Neural cell (in vitro differentiated cells): ENCODE results near the gene CST8. TPM values are rescaled to one million over a fixed set of nuclear protein-coding genes. Genes with fewer than 3 reads are reported as not detected.
"Not testable (repeated sequence)": the region's sequence is repeated elsewhere in the genome, so short reads cannot be mapped to it uniquely, and the experiment has no call there.

ENCODE experiments used
- H2AFZ ChIP-seq: fragments of 200-600, 300-800 bp; sonication (generic), shearing (Covaris generic); 2 replicates; pipeline ENCODE4 v1.6.0; 2014; ENCODE audit warnings: low read depth, mild to moderate bottlenecking, antibody characterized with exemption, low read length, moderate library complexity
- H3F3A ChIP-seq: fragments of 200-600 bp; shearing (Covaris generic); 2 replicates; pipeline ENCODE4 v1.6.1; 2016; ENCODE audit warnings: mild to moderate bottlenecking, moderate library complexity, mixed read lengths, antibody characterized with exemption, low read length; ENCODE audit not compliant: insufficient read depth, poor library complexity, severe bottlenecking
- H3K27ac ChIP-seq: fragments of 200-600, 300-800 bp; sonication (generic), shearing (Covaris generic); 2 replicates; pipeline ENCODE4 v1.5.1; 2014; ENCODE audit warnings: mild to moderate bottlenecking, low read length, moderate library complexity
- H3K27me3 ChIP-seq: fragments of 300-800, 200-600 bp; sonication (generic), shearing (Covaris generic); 2 replicates; pipeline ENCODE4 v1.6.0; 2014; ENCODE audit warnings: mild to moderate bottlenecking, low read depth, low read length, moderate library complexity; ENCODE audit not compliant: insufficient read depth
- H3K36me3 ChIP-seq: fragments of 300-800, 200-600 bp; sonication (generic), shearing (Covaris generic); 2 replicates; pipeline ENCODE4 v1.5.1; 2014; ENCODE audit warnings: mild to moderate bottlenecking, antibody characterized with exemption, low read length, moderate library complexity; ENCODE audit not compliant: insufficient read depth
- H3K4me2 ChIP-seq: fragments of 300-800, 200-600 bp; sonication (generic), shearing (Covaris generic); 2 replicates; pipeline ENCODE4 v1.6.0; 2014; ENCODE audit warnings: mild to moderate bottlenecking, low read length
- H3K4me3 ChIP-seq: fragments of 300-800, 200-600 bp; sonication (generic), shearing (Covaris generic); 2 replicates; pipeline ENCODE4 v1.5.1; 2014; ENCODE audit warnings: mild to moderate bottlenecking, low read length, moderate library complexity
- H3K79me2 ChIP-seq: fragments of 200-600 bp; shearing (Covaris generic); replicated peaks from 2 replicates; pipeline ENCODE4 v1.6.0; 2014; ENCODE audit warnings: mild to moderate bottlenecking, low read length, moderate library complexity; ENCODE audit not compliant: insufficient read depth
- H3K9ac ChIP-seq: fragments of 300-800, 200-600 bp; sonication (generic), shearing (Covaris generic); 2 replicates; pipeline ENCODE4 v1.6.1; 2016; ENCODE audit warnings: mild to moderate bottlenecking, low read length, mixed read lengths
- H3K9me2 ChIP-seq: fragments of 200-600 bp; shearing (Covaris generic); 2 replicates; pipeline ENCODE4 v1.6.1; 2016; ENCODE audit warnings: mild to moderate bottlenecking, low read length, mixed read lengths; ENCODE audit not compliant: insufficient read depth
- H3K9me3 ChIP-seq: fragments of 200-600, 300-800 bp; sonication (generic), shearing (Covaris generic); 2 replicates; pipeline ENCODE4 v1.6.1; 2016; ENCODE audit warnings: mild to moderate bottlenecking, mixed run types, low read length, moderate library complexity, mixed read lengths
- H4K20me1 ChIP-seq: fragments of 200-600 bp; shearing (Covaris generic); 2 replicates; pipeline ENCODE4 v1.6.1; 2016; ENCODE audit warnings: mild to moderate bottlenecking, mixed run types; ENCODE audit not compliant: insufficient read depth
- CTCF ChIP-seq: fragments of 450-650 bp; IDR thresholded peaks from 2 replicates; pipeline ENCODE4 v1.5.1; 2014; ENCODE audit warnings: antibody characterized with exemption, mild to moderate bottlenecking, moderate library complexity; ENCODE audit not compliant: poor library complexity, severe bottlenecking
- EP300 ChIP-seq: fragments of 450-650 bp; conservative IDR thresholded peaks from 2 replicates; pipeline ENCODE4 v1.6.1; 2014; ENCODE audit warnings: antibody characterized with exemption, mild to moderate bottlenecking, moderate library complexity; ENCODE audit not compliant: poor library complexity, severe bottlenecking
- EZH2 ChIP-seq: fragments of 200-600, 300-800 bp; shearing (Covaris generic), sonication (generic); IDR thresholded peaks from 2 replicates; pipeline ENCODE4 v1.6.1; 2014; ENCODE audit warnings: antibody characterized with exemption, low read length, borderline replicate concordance, mild to moderate bottlenecking; ENCODE audit not compliant: insufficient read depth, poor library complexity, severe bottlenecking
- MXI1 ChIP-seq: fragments of 450-650 bp; conservative IDR thresholded peaks from 2 replicates; pipeline ENCODE4 v1.6.1; 2014; ENCODE audit warnings: antibody characterized with exemption, mild to moderate bottlenecking; ENCODE audit not compliant: poor library complexity, severe bottlenecking
- POLR2AphosphoS5 ChIP-seq: IDR thresholded peaks from 2 replicates; pipeline ENCODE4 v1.6.1; 2012
- RAD21 ChIP-seq: fragments of 450-650 bp; conservative IDR thresholded peaks from 2 replicates; pipeline ENCODE4 v1.6.1; 2014; ENCODE audit warnings: antibody characterized with exemption, mild to moderate bottlenecking, moderate library complexity
- SMC3 ChIP-seq: fragments of 450-650 bp; conservative IDR thresholded peaks from 2 replicates; pipeline ENCODE4 v1.6.1; 2014; ENCODE audit warnings: antibody characterized with exemption, mild to moderate bottlenecking, moderate library complexity; ENCODE audit not compliant: poor library complexity
- TAF1 ChIP-seq: IDR thresholded peaks from 2 replicates; pipeline ENCODE4 v1.6.1; 2012; ENCODE audit warnings: low read depth
- polyA plus RNA-seq: library from polyadenylated mRNA; depleted of rRNA; stranded (reverse); fragments of >200 nt; gene quantifications from 2 replicates; pipeline ENCODE4 v1.2.3, GENCODE V29; 2014

CST8 gene
- polyA plus RNA-seq, 1 donor from 2014 or later, result not detected

- Histone ChIP-seq H2AFZ (no peak overlapping the region), H4K20me1 (no peaks in the 10 kb centered on the region), H3K9ac (no peak overlapping the region), H3K27ac (no peak overlapping the region), H3K36me3 (no peaks in the 10 kb centered on the region), H3K9me3 (no peaks in the 10 kb centered on the region), H3K79me2 (no peaks in the 10 kb centered on the region), H3K9me2 (no peaks in the 10 kb centered on the region), H3K27me3 (no peaks in the 10 kb centered on the region), H3K4me2 (no peak overlapping the region), H3F3A (no peaks in the 10 kb centered on the region), H3K4me3 (no peak overlapping the region)
- TF ChIP-seq RAD21, result no peak
- TF ChIP-seq SMC3, result no peak
- no peak for TF ChIP-seq TAF1
- no peak for TF ChIP-seq POLR2AphosphoS5
- no peak for TF ChIP-seq MXI1
- no peak for TF ChIP-seq EP300
Observed at GRCh38 chr20:23456873-23457272, 34.0 kb upstream of the CST8 start.

- TF ChIP-seq MXI1 (no peak), TAF1 (no peak), CTCF (no peak), EZH2 (no peak), RAD21 (no peak), POLR2AphosphoS5 (no peak), SMC3 (no peak)
- H3K27ac ChIP-seq, result no peak overlapping the region
- H2AFZ ChIP-seq, result no peak overlapping the region
Observed at GRCh38 chr20:23459461-23460150, 31.3 kb upstream of the CST8 start.

GRCh38 chr20:23461180-23461579, 29.7 kb upstream of the CST8 start:
- H2AFZ ChIP-seq, result no peak overlapping the region
- H3K9me2 ChIP-seq, result no peaks in the 10 kb centered on the region
- no peaks in the 10 kb centered on the region for H4K20me1 ChIP-seq
- H3K9me3 ChIP-seq, result peaks cover 4% of the 10 kb centered on the region
- no peaks in the 10 kb centered on the region for H3F3A ChIP-seq
- H3K79me2 ChIP-seq, result no peaks in the 10 kb centered on the region
- H3K4me2 ChIP-seq, result no peak overlapping the region
- TF ChIP-seq EP300 (no peak), RAD21 (no peak)
- no peak overlapping the region for H3K9ac ChIP-seq
- H3K27ac ChIP-seq, result no peak overlapping the region
- no peaks in the 10 kb centered on the region for H3K36me3 ChIP-seq
- H3K4me3 ChIP-seq, result no peak overlapping the region
- H3K27me3 ChIP-seq, result no peaks in the 10 kb centered on the region

More at GRCh38 chr20:23459461-23460150, 31.3 kb upstream of the CST8 start:
- H3K9me3 ChIP-seq, result no peaks in the 10 kb centered on the region
- H3K27me3 ChIP-seq, result no peaks in the 10 kb centered on the region
- no peaks in the 10 kb centered on the region for H3K36me3 ChIP-seq
- no peaks in the 10 kb centered on the region for H3K9me2 ChIP-seq
- no peaks in the 10 kb centered on the region for H3K79me2 ChIP-seq
- no peak overlapping the region for H3K9ac ChIP-seq
- H3K4me3 ChIP-seq, result no peak overlapping the region
- no peaks in the 10 kb centered on the region for H4K20me1 ChIP-seq
- H3F3A ChIP-seq, result no peaks in the 10 kb centered on the region
- H3K4me2 ChIP-seq, result no peak overlapping the region

GRCh38 chr20:23466961-23467360, 24.0 kb upstream of the CST8 start:
- H3K9me3 ChIP-seq, H3K79me2 ChIP-seq, H4K20me1 ChIP-seq, H3K4me3 ChIP-seq, H3K4me2 ChIP-seq, H3K27me3 ChIP-seq, H3K9ac ChIP-seq, H3F3A ChIP-seq, H3K9me2 ChIP-seq, H3K27ac ChIP-seq, H3K36me3 ChIP-seq, H2AFZ ChIP-seq: not testable (repeated sequence)

- H3K4me3 ChIP-seq, H3F3A ChIP-seq, H3K36me3 ChIP-seq, H3K79me2 ChIP-seq, H3K27ac ChIP-seq, H4K20me1 ChIP-seq, H2AFZ ChIP-seq, H3K4me2 ChIP-seq, H3K9me3 ChIP-seq, H3K9me2 ChIP-seq, H3K9ac ChIP-seq, H3K27me3 ChIP-seq: not testable (repeated sequence)
Observed at GRCh38 chr20:23472306-23472705, 18.6 kb upstream of the CST8 start.

GRCh38 chr20:23473293-23473692, 17.6 kb upstream of the CST8 start:
- not testable (repeated sequence) for H3F3A ChIP-seq, H4K20me1 ChIP-seq, H3K9me3 ChIP-seq, H3K27me3 ChIP-seq, H3K9me2 ChIP-seq, H3K36me3 ChIP-seq, H2AFZ ChIP-seq, H3K4me2 ChIP-seq, H3K79me2 ChIP-seq, H3K4me3 ChIP-seq, H3K9ac ChIP-seq, H3K27ac ChIP-seq
